ENCODE data around the gene PAPSS2. TPM values are rescaled to one million over a fixed set of nuclear protein-coding genes. Genes with fewer than 3 reads are reported as not detected.

Gene PAPSS2
- total RNA-seq, 6 experiments from 2014 or later: 65.3 to 158 (median 105) TPM

GRCh38 chr10:87634311-87634710, 25.4 kb upstream of the PAPSS2 start:
- no peak for TF ChIP-seq POLR2A (IDR thresholded peaks at IDR 0.05)
- TF ChIP-seq CTCF (IDR thresholded peaks at IDR 0.05): no peak
- H3K27me3 ChIP-seq: no peaks in the 10 kb centered on the region
- no peak overlapping the region for H3K27ac ChIP-seq
- no peak for DNase-seq
- no peaks in the 10 kb centered on the region for H3K9me3 ChIP-seq
- no peaks in the 10 kb centered on the region for H3K36me3 ChIP-seq
- H3K4me1 ChIP-seq: peaks cover 0 to 20% (median 3%) of the 10 kb centered on the region in 4 donors
- intact Hi-C loops (cut with DNase I): no loop called here
- no peak for ATAC-seq
- no peak overlapping the region for H3K4me3 ChIP-seq
- 100% methylated on average over 2 of the region's 2 CpGs for WGBS (ENCODE audit: insufficient coverage, low coverage, low lambda C conversion rate, missing lambda C conversion rate)

- no peak for TF ChIP-seq CTCF (IDR thresholded peaks at IDR 0.05)
- TF ChIP-seq POLR2A (IDR thresholded peaks at IDR 0.05): no peak
- DNase-seq (no peak), ATAC-seq (peak in 3 of 4 donors; percentile 33 to 80 (median 40))
- Histone ChIP-seq H3K27ac (peak overlapping the region in 2 of 3 donors; percentile 5 to 25), H3K9me3 (no peaks in the 10 kb centered on the region), H3K27me3 (no peaks in the 10 kb centered on the region), H3K4me3 (no peak overlapping the region), H3K36me3 (no peaks in the 10 kb centered on the region), H3K4me1 (peaks cover 0 to 20% (median 3%) of the 10 kb centered on the region in 4 donors)
- intact Hi-C loops (cut with DNase I): no loop called here
- 9% methylated on average over 5 of the region's 5 CpGs for WGBS (ENCODE audit: insufficient coverage, low coverage, low lambda C conversion rate, missing lambda C conversion rate)
Measured at GRCh38 chr10:87635498-87636312, 24.0 kb upstream of the PAPSS2 start.

GRCh38 chr10:87636313-87636915, 23.3 kb upstream of the PAPSS2 start:
- Histone ChIP-seq H3K27ac (peak overlapping the region in 1 of 3 donors; percentile 25), H3K27me3 (no peaks in the 10 kb centered on the region)
- TF ChIP-seq CTCF (IDR thresholded peaks at IDR 0.05): no peak
- TF ChIP-seq POLR2A (IDR thresholded peaks at IDR 0.05): no peak

GRCh38 chr10:87639493-87639892, 20.2 kb upstream of the PAPSS2 start:
- no peak for DNase-seq
- ATAC-seq: no peak
- H3K36me3 ChIP-seq: no peaks in the 10 kb centered on the region
- intact Hi-C loops (cut with DNase I): no loop called here
- H3K4me1 ChIP-seq: peaks cover 0 to 12% (median 0%) of the 10 kb centered on the region in 4 donors
- no peak overlapping the region for H3K27ac ChIP-seq
- 100% methylated on average over 1 of the region's 3 CpGs for WGBS (ENCODE audit: insufficient coverage, low coverage, low lambda C conversion rate, missing lambda C conversion rate)
- no peaks in the 10 kb centered on the region for H3K27me3 ChIP-seq
- H3K9me3 ChIP-seq: no peaks in the 10 kb centered on the region
- H3K4me3 ChIP-seq: no peak overlapping the region
- TF ChIP-seq CTCF (IDR thresholded peaks at IDR 0.05): no peak
- no peak for TF ChIP-seq POLR2A (IDR thresholded peaks at IDR 0.05)

More at GRCh38 chr10:87636313-87636915, 23.3 kb upstream of the PAPSS2 start:
- H3K4me3 ChIP-seq: no peak overlapping the region
- 71% methylated on average over 2 of the region's 3 CpGs for WGBS (ENCODE audit: insufficient coverage, low coverage, low lambda C conversion rate, missing lambda C conversion rate)
- intact Hi-C loops (cut with DNase I): no loop called here
- peaks cover 0 to 20% (median 3%) of the 10 kb centered on the region in 4 donors for H3K4me1 ChIP-seq
- ATAC-seq: peak; percentile 34 to 80 (median 73)
- DNase-seq: peak; percentile 42 to 80 (median 70)
- no peaks in the 10 kb centered on the region for H3K9me3 ChIP-seq
- H3K36me3 ChIP-seq: no peaks in the 10 kb centered on the region
